Endothelial cell of umbilical vein (primary cell): ENCODE results near the gene ANKLE2. TPM values are rescaled to one million over a fixed set of nuclear protein-coding genes. Genes with fewer than 3 reads are reported as not detected.
"Not testable (repeated sequence)": the region's sequence is repeated elsewhere in the genome, so short reads cannot be mapped to it uniquely, and the experiment has no call there.

Source experiments
- BruUV-seq: library from RNA; stranded (reverse); fragments of 400-500 nt; replicated peaks from 2 replicates; lab custom pipeline; 2021; lab: Mats Ljungman, UMichigan
- CTCF ChIA-PET: fragments of 300-600, 350-600 bp; sonication (Branson Sonifier 250); formaldehyde crosslinking; loops from one replicate; lab custom pipeline; 2021; ENCODE audit warnings: antibody characterized with exemption, inconsistent platforms; lab: Charles Lee
- POLR2A ChIA-PET: fragments of 300-600, 350-600 bp; sonication (Branson Sonifier 250); formaldehyde crosslinking; loops from one replicate; lab custom pipeline; 2021; ENCODE audit warnings: antibody characterized with exemption, inconsistent platforms; lab: Charles Lee
- DNase-seq: peaks from one replicate; pipeline ENCODE4 v3.0.0-alpha.2; 2011; ENCODE audit warnings: low read depth, low spot score
- FAIRE-seq: peaks from 2 replicates; lab custom pipeline; 2011; peaks lifted over from hg19 to GRCh38; lab: Jason Lieb, UNC
- H2AFZ ChIP-seq: 2 replicates; pipeline ENCODE4 v1.6.0; 2012; ENCODE audit warnings: low read depth, low read length, control low read depth, inconsistent platforms
- H3K27ac ChIP-seq: 2 replicates; pipeline ENCODE4 v1.5.1; 2011; ENCODE audit warnings: low read depth, mild to moderate bottlenecking, control low read depth, low read length, moderate library complexity; ENCODE audit not compliant: insufficient read depth
- H3K27me3 ChIP-seq, 2 experiments: 2 replicates each; pipeline versions ENCODE4 v1.6.0 to v1.6.1; 2011; ENCODE audit warnings: low read length in 2 of 2, mixed read lengths in 1 of 2; ENCODE audit not compliant: control insufficient read depth in 2 of 2, insufficient read depth in 2 of 2
- H3K36me3 ChIP-seq, 2 experiments: 2 replicates in 1 of 2; 3 replicates in 1 of 2; pipeline ENCODE4 v1.5.1; 2011; ENCODE audit warnings: low read length in 2 of 2, mild to moderate bottlenecking in 1 of 2, moderate library complexity in 1 of 2; ENCODE audit not compliant: control insufficient read depth in 2 of 2, insufficient read depth in 2 of 2; ENCODE audit errors: extremely low read depth in 1 of 2
- H3K4me1 ChIP-seq: 3 replicates; pipeline ENCODE4 v1.5.1; 2011; ENCODE audit warnings: mild to moderate bottlenecking, low read length; ENCODE audit not compliant: control insufficient read depth, insufficient read depth; ENCODE audit errors: extremely low read depth
- H3K4me2 ChIP-seq: 2 replicates; pipeline ENCODE4 v1.6.1; 2011; ENCODE audit warnings: low read length, control low read depth, mixed read lengths; ENCODE audit not compliant: insufficient read depth
- H3K4me3 ChIP-seq, 3 experiments: fragments of 200-600 bp in 1 of 3; sonication (generic), shearing (Covaris generic) in 1 of 3; replicated peaks in 1 of 3; 2 replicates each; pipeline ENCODE4 v1.5.1; 2011 to 2016; ENCODE audit warnings: control low read depth in 3 of 3, low read length in 3 of 3, mild to moderate bottlenecking in 2 of 3, inconsistent platforms in 1 of 3, low read depth in 1 of 3, moderate library complexity in 1 of 3; ENCODE audit not compliant: insufficient read depth in 1 of 3
- H3K79me2 ChIP-seq: 2 replicates; pipeline ENCODE4 v1.6.0; 2012; ENCODE audit warnings: low read length, inconsistent platforms; ENCODE audit not compliant: control insufficient read depth, insufficient read depth
- H3K9ac ChIP-seq: replicated peaks from 2 replicates; pipeline ENCODE3; 2011; ENCODE audit warnings: low read length, control low read depth; ENCODE audit not compliant: insufficient read depth; ENCODE audit errors: extremely low read depth
- H3K9me1 ChIP-seq: replicated peaks from 3 replicates; pipeline ENCODE4 v1.6.0; 2011; ENCODE audit warnings: mild to moderate bottlenecking, low read length; ENCODE audit not compliant: control insufficient read depth, insufficient read depth; ENCODE audit errors: extremely low read depth
- H3K9me3 ChIP-seq: replicated peaks from 2 replicates; pipeline ENCODE4 v1.5.1; 2012; ENCODE audit warnings: low read length, inconsistent platforms; ENCODE audit not compliant: control insufficient read depth, insufficient read depth
- H4K20me1 ChIP-seq: replicated peaks from 2 replicates; pipeline ENCODE3; 2011; ENCODE audit warnings: mild to moderate bottlenecking, low read length; ENCODE audit not compliant: control insufficient read depth, insufficient read depth; ENCODE audit errors: extremely low read depth
- CTCF ChIP-seq, 2 donors: IDR thresholded peaks; 1 replicate in 1 of 2; 2 replicates in 1 of 2; pipeline ENCODE4 v1.5.1; 2011; ENCODE audit warnings: low read length in 2 of 2, mild to moderate bottlenecking in 2 of 2, moderate library complexity in 2 of 2, control low read depth in 1 of 2, inconsistent platforms in 1 of 2, low read depth in 1 of 2; ENCODE audit not compliant: insufficient read depth in 1 of 2; ENCODE audit errors: extremely low read depth in 1 of 2
- EZH2 ChIP-seq: IDR thresholded peaks from 2 replicates; pipeline ENCODE4 v1.6.1; 2012; ENCODE audit warnings: borderline replicate concordance, low read depth, mild to moderate bottlenecking, moderate library complexity, low read length, inconsistent platforms; ENCODE audit not compliant: severe bottlenecking
- GATA2 ChIP-seq: IDR thresholded peaks from 2 replicates; pipeline ENCODE4 v1.7.0; 2011; ENCODE audit warnings: low read depth, mild to moderate bottlenecking, moderate library complexity, mixed read lengths, low read length; ENCODE audit not compliant: insufficient read length, insufficient read depth
- JUN ChIP-seq: IDR thresholded peaks from 2 replicates; pipeline ENCODE4 v1.6.1; 2011; ENCODE audit warnings: borderline replicate concordance, low read depth; ENCODE audit not compliant: insufficient read length, insufficient read depth
- MYC ChIP-seq: IDR thresholded peaks from one replicate; pipeline ENCODE4 v1.6.1; 2011; ENCODE audit warnings: mild to moderate bottlenecking, low read depth, low read length
- POLR2A ChIP-seq: IDR thresholded peaks from 2 replicates; pipeline ENCODE4 v1.6.1; 2012; ENCODE audit warnings: low read depth, mild to moderate bottlenecking, control low read depth, low read length
- POLR2AphosphoS5 ChIP-seq: IDR thresholded peaks from 2 replicates; pipeline ENCODE4 v1.6.1; 2012; ENCODE audit warnings: low read depth, mild to moderate bottlenecking, control low read depth, low read length, moderate library complexity; ENCODE audit not compliant: insufficient read depth
- dilution Hi-C: fragments of 300-500 bp; cut with MboI; formaldehyde crosslinking; loops from one replicate; pipeline ENCODE4 v1.15.0; 2019; ENCODE audit warnings: low sequenced_read_pairs; ENCODE audit not compliant: extremely low pct_ligation_motif_present
- intact Hi-C: fragments of 100-400 bp; cut with micrococcal nuclease; formaldehyde crosslinking; loops from one replicate; pipeline ENCODE4 v1.10.0; 2022
- polyA plus RNA-seq, 4 experiments: library from polyadenylated mRNA; depleted of rRNA in 3 of 4; stranded (reverse) in 3 of 4; unstranded in 1 of 4; fragments of >200 nt; gene quantifications; 2 replicates each; pipeline versions ENCODE4 v1.2.1 to v1.2.3, GENCODE V29; 2011 to 2012; ENCODE audit warnings: missing spikeins in 1 of 4
- total RNA-seq: library from RNA; stranded (reverse); gene quantifications from 2 replicates; pipeline ENCODE4 v1.2.3, GENCODE V29; 2021

The ANKLE2 gene
- total and polyA plus RNA-seq, 2 donors (not counting 3 experiments of a cell fraction or from before 2014, with no cell fraction given) = 75.8 to 112 TPM

GRCh38 chr12:132754160-132754932 lies 7.3 kb downstream of the ANKLE2 start:
- Histone ChIP-seq H4K20me1 (peaks cover 12% of the 10 kb centered on the region), H3K9me3 (no peaks in the 10 kb centered on the region), H3K4me1 (no peaks in the 10 kb centered on the region), H3K27ac (no peak overlapping the region), H3K27me3 (no peaks in the 10 kb centered on the region), H3K79me2 (peaks cover 77% of the 10 kb centered on the region), H3K4me2 (no peak overlapping the region), H3K4me3 (no peak overlapping the region), H3K9ac (no peak overlapping the region), H3K9me1 (no peaks in the 10 kb centered on the region), H3K36me3 (peaks cover 18 to 32% of the 10 kb centered on the region in 2 experiments), H2AFZ (no peak overlapping the region)
- intact Hi-C loops = no loop called here
- POLR2A ChIA-PET = no interaction called here
- no peak for DNase-seq
- dilution Hi-C loops = no loop called here
- TF ChIP-seq MYC (no peak), GATA2 (no peak), JUN (no peak), POLR2A (no peak), CTCF (IDR thresholded peaks at IDR 0.05; ENCODE audit: extremely low read depth in 1 of 2, insufficient read depth in 1 of 2, low read depth in 1 of 2, low read length in 2 of 2) (no peak), EZH2 (no peak), POLR2AphosphoS5 (no peak)
- CTCF ChIA-PET = no interaction called here
- FAIRE-seq = no peak
- no TSS peak for BruUV-seq

- H3K27ac ChIP-seq, intact Hi-C loops, POLR2A ChIA-PET, CTCF ChIA-PET, H3K4me1 ChIP-seq, DNase-seq, H3K9ac ChIP-seq, H3K4me2 ChIP-seq, dilution Hi-C loops, H3K4me3 ChIP-seq, FAIRE-seq, BruUV-seq, H3K27me3 ChIP-seq, H3K9me3 ChIP-seq, H3K9me1 ChIP-seq, H2AFZ ChIP-seq: not testable (repeated sequence)
- Histone ChIP-seq H4K20me1 (peaks cover 12% of the 10 kb centered on the region), H3K36me3 (peaks cover 21 to 32% of the 10 kb centered on the region in 2 experiments), H3K79me2 (peaks cover 70% of the 10 kb centered on the region)
Measured at GRCh38 chr12:132753670-132754069, 8.0 kb downstream of the ANKLE2 start.
